Spinal cord (tissue), 10 donors: ENCODE results near the gene RALA. TPM values are rescaled to one million over a fixed set of nuclear protein-coding genes. Genes with fewer than 3 reads are reported as not detected.

Source experiments
- DNase-seq, 6 donors: peaks; one replicate each; pipeline versions ENCODE4 v3.0.0 to v3.0.0-alpha.2; 2013 to 2015; ENCODE audit warnings: low spot score in 6 of 6, low read depth in 4 of 6
- H3K27ac ChIP-seq: one replicate; pipeline ENCODE4 v1.5.1; 2013; ENCODE audit warnings: low read depth, low read length, control low read depth
- H3K27me3 ChIP-seq: one replicate; pipeline ENCODE4 v1.6.1; 2013; ENCODE audit warnings: low read length; ENCODE audit not compliant: control insufficient read depth, insufficient read depth
- H3K36me3 ChIP-seq: one replicate; pipeline ENCODE4 v1.6.1; 2013; ENCODE audit warnings: low read length; ENCODE audit not compliant: control insufficient read depth, insufficient read depth
- H3K4me1 ChIP-seq: one replicate; pipeline ENCODE4 v1.6.1; 2013; ENCODE audit warnings: low read length; ENCODE audit not compliant: control insufficient read depth, insufficient read depth
- H3K4me3 ChIP-seq: one replicate; pipeline ENCODE4 v1.5.1; 2013; ENCODE audit warnings: low read depth, low read length, control low read depth
- H3K9me3 ChIP-seq: one replicate; pipeline ENCODE4 v1.6.1; 2013; ENCODE audit warnings: low read length; ENCODE audit not compliant: control insufficient read depth, insufficient read depth
- WGBS: methylation state at CpG from one replicate; pipeline ENCODE4 v1.1.5; 2013; ENCODE audit warnings: missing lambda C conversion rate; ENCODE audit not compliant: insufficient coverage; 5-methylcytosine and 5-hydroxymethylcytosine counted together
- polyA plus RNA-seq, 2 donors: library from polyadenylated mRNA; unstranded; fragments of 120-200 nt; gene quantifications; one replicate each; pipeline ENCODE4 v1.2.1, GENCODE V29; 2013; ENCODE audit not compliant: insufficient read length in 2 of 2
- total RNA-seq, 2 donors: library from RNA; depleted of rRNA in 1 of 2; stranded (reverse); fragments of 120-200 nt in 1 of 2; fragments of >200 nt in 1 of 2; gene quantifications; one replicate each; pipeline versions ENCODE4 v1.2.3 to v1.2.4, GENCODE V29; 2013 to 2014
- donor health status: healthy.

The RALA gene
- total and polyA plus RNA-seq, 4 donors: 23.2 to 93.3 (median 60.7) TPM

GRCh38 chr7:39733881-39734632 is 110.7 kb downstream of the RALA start:
- H3K4me3 ChIP-seq: peak overlapping the region; percentile 62
- no peaks in the 10 kb centered on the region for H3K27me3 ChIP-seq
- peaks cover 14% of the 10 kb centered on the region for H3K4me1 ChIP-seq
- peak in 3 of 6 donors; percentile 13 to 49 (median 17) for DNase-seq
- no peaks in the 10 kb centered on the region for H3K36me3 ChIP-seq
- H3K27ac ChIP-seq: peak overlapping the region; percentile 82
- WGBS: 6% methylated on average over 8 of the region's 8 CpGs
- H3K9me3 ChIP-seq: no peaks in the 10 kb centered on the region

DNA sequence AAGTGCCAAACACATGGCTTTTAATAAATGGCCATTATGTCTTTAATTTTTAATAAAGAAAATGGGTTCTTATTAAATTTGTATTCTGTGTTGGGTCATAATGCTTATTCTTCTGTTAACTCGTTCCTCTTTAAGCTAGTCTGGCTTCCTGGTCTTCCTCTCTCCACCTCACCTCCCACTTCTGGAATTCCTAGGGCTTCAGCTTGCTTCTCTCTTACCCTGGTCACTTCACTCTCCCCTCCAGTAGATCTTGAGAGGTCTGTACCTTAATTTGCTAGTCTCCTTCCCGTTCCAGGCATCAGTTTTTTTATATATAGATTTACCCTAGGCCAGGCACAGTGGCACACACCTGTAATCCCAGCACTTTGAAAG is 111.2 kb downstream of the RALA start:
- peak overlapping the region; percentile 82 for H3K27ac ChIP-seq
- peak overlapping the region; percentile 62 for H3K4me3 ChIP-seq
- H3K27me3 ChIP-seq: no peaks in the 10 kb centered on the region
- H3K36me3 ChIP-seq: no peaks in the 10 kb centered on the region
- no peak for DNase-seq
- WGBS: 25% methylated on average over 1 of the region's 2 CpGs
- H3K4me1 ChIP-seq: peaks cover 14% of the 10 kb centered on the region
- no peaks in the 10 kb centered on the region for H3K9me3 ChIP-seq

DNA sequence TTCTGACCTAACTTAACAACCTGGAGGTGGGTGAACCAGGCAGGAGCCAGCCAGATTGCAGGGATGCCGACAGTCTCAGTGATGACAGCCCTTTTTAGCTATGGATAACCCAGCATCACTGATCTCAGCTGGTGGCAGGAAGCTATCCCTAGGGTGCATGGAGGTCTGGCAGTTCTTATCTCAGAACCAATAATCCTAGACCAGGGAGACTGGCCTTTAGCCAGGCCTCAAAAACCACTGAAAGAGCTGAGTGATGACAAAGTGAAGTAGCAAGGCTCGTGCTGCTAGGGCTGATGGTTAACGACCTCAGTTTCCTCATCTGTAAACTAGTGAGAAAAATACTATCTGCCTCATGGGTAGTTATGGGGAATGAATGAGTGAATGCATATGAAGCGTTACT is 112.5 kb downstream of the RALA start:
- no peaks in the 10 kb centered on the region for H3K27me3 ChIP-seq
- 83% methylated on average over 3 of the region's 4 CpGs for WGBS
- H3K27ac ChIP-seq: no peak overlapping the region
- H3K9me3 ChIP-seq: no peaks in the 10 kb centered on the region
- H3K4me3 ChIP-seq: no peak overlapping the region
- H3K4me1 ChIP-seq: peaks cover 14% of the 10 kb centered on the region
- no peaks in the 10 kb centered on the region for H3K36me3 ChIP-seq
- no peak for DNase-seq

DNA sequence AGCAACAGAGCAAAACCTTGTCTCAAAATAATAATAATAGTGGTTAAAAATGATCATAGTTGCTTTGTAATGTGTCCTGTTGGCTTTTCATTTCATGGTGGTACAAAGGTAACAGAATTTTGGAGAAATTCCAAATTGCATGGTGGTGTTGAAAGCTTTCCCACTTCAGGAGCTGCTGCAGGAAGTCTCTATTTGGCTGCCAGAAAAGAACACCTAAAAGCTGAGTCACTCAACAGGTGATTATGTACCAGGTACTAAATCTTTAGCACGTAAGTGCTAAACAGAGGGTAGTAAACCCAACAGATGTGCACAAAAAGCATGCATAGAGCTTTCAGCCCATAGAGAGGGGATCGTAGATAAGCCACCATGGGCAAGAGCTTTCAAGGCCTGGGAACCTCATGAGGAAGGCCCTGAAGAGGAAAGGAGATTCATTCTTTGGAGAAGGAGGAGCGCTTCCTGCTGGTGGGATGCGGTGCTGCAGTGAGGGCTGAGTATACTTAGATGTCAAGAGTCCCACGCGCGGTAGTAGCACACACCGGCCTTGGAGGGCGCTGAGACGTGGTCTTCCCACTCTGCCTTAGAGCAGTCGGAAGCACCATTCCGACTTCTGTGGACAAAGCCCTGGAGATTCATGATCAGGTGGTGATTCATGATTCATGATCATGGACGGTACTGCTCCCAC is 118.7 kb downstream of the RALA start:
- Histone ChIP-seq H3K27ac (no peak overlapping the region), H3K4me3 (no peak overlapping the region), H3K27me3 (no peaks in the 10 kb centered on the region), H3K36me3 (peaks cover 5% of the 10 kb centered on the region), H3K4me1 (no peaks in the 10 kb centered on the region), H3K9me3 (no peaks in the 10 kb centered on the region)
- 87% methylated on average over 13 of the region's 13 CpGs for WGBS
- DNase-seq: no peak

- no peaks in the 10 kb centered on the region for H3K4me1 ChIP-seq
- no peak overlapping the region for H3K4me3 ChIP-seq
- WGBS: no CpG with 5 or more reads among the region's 2 CpGs
- no peaks in the 10 kb centered on the region for H3K27me3 ChIP-seq
- H3K9me3 ChIP-seq: no peaks in the 10 kb centered on the region
- H3K27ac ChIP-seq: no peak overlapping the region
- H3K36me3 ChIP-seq: peaks cover 5% of the 10 kb centered on the region
- no peak for DNase-seq
Measured at GRCh38 chr7:39744620-39745019, 121.2 kb downstream of the RALA start.

DNA sequence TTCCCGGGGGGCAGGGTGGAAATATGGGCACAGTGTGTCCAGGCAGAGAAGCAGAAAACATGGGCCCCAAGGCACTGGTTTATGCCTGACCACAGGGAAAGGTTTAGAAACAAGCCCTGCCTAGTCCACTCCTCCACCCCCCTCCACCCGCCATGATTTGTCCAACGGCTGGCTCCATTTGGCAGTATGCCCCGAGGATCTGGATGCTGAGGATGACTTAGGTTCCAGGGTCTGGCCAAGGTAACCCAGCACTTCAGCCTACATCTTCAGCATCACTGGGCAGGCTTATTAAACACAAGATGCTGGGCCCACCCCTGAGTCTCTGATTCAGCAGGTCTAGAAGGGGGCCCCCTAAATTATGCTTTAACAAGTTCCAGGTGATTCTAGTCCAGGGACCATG is 121.9 kb downstream of the RALA start:
- H3K27ac ChIP-seq: no peak overlapping the region
- WGBS: 49% methylated on average over 2 of the region's 4 CpGs
- no peaks in the 10 kb centered on the region for H3K4me1 ChIP-seq
- no peaks in the 10 kb centered on the region for H3K27me3 ChIP-seq
- H3K9me3 ChIP-seq: no peaks in the 10 kb centered on the region
- H3K36me3 ChIP-seq: peaks cover 5% of the 10 kb centered on the region
- H3K4me3 ChIP-seq: no peak overlapping the region
- no peak for DNase-seq

DNA sequence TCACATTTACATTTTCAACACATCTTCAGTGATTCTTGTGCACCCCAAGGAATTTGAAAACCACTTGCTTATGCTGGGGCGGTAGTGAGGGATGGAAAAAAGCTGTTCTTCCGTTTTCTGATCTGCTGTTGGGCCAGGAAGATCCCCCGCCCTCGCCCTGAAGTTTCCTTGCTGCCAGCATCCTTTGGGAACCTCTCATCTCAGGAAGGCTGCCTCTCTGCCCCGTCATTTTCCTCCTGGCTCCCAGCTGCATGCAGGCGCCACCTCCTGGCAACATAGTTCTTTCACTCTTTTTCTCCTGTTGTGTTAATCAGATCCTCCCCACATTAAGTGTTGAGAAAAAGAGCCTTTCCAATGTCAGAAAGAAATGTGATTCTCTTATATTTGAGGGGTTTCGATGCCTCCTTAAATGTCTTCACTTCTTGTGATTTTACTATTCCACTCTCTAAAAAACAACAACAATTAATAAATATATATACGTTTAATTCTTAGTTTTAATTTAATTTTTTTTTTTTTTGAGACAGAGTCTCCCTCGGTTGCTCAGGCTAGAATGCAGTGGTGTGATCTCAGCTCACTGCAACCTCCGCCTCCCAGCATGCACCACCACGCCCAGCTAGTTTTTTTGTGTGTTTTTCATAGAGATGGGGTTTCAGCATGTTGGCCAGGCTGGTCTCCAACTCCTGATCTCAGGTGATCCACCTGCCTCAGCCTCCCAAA is 122.9 kb downstream of the RALA start:
- H3K27ac ChIP-seq: no peak overlapping the region
- H3K36me3 ChIP-seq: peaks cover 5% of the 10 kb centered on the region
- DNase-seq: peak in 5 of 6 donors; percentile 35 to 93 (median 65)
- no peak overlapping the region for H3K4me3 ChIP-seq
- WGBS: 28% methylated on average over 7 of the region's 11 CpGs
- H3K4me1 ChIP-seq: no peaks in the 10 kb centered on the region
- H3K27me3 ChIP-seq: no peaks in the 10 kb centered on the region
- H3K9me3 ChIP-seq: no peaks in the 10 kb centered on the region

- Histone ChIP-seq H3K4me3 (no peak overlapping the region), H3K9me3 (no peaks in the 10 kb centered on the region), H3K27me3 (no peaks in the 10 kb centered on the region), H3K27ac (no peak overlapping the region), H3K4me1 (peaks cover 2% of the 10 kb centered on the region), H3K36me3 (peaks cover 4% of the 10 kb centered on the region)
- DNase-seq: no peak
- WGBS: no CpG with 5 or more reads among the region's 1 CpG
Measured at GRCh38 chr7:39749177-39749576, 125.8 kb downstream of the RALA start.

GRCh38 chr7:39749717-39750116 is 126.3 kb downstream of the RALA start:
- no peaks in the 10 kb centered on the region for H3K27me3 ChIP-seq
- 71% methylated on average over 1 of the region's 2 CpGs for WGBS
- H3K4me3 ChIP-seq: no peak overlapping the region
- no peak for DNase-seq
- peaks cover 4% of the 10 kb centered on the region for H3K4me1 ChIP-seq
- H3K36me3 ChIP-seq: peaks cover 4% of the 10 kb centered on the region
- no peaks in the 10 kb centered on the region for H3K9me3 ChIP-seq
- H3K27ac ChIP-seq: no peak overlapping the region
